Eye (tissue), 1 donor: ENCODE data around the gene CYP27A1.
A peak's percentile ranks its signal among the peaks of the same experiment; 100 is the strongest.

Experiments used
- DNase-seq: peaks from one replicate; pipeline ENCODE4 v3.0.0-alpha.2; 2015

CYP27A1 gene

DNA sequence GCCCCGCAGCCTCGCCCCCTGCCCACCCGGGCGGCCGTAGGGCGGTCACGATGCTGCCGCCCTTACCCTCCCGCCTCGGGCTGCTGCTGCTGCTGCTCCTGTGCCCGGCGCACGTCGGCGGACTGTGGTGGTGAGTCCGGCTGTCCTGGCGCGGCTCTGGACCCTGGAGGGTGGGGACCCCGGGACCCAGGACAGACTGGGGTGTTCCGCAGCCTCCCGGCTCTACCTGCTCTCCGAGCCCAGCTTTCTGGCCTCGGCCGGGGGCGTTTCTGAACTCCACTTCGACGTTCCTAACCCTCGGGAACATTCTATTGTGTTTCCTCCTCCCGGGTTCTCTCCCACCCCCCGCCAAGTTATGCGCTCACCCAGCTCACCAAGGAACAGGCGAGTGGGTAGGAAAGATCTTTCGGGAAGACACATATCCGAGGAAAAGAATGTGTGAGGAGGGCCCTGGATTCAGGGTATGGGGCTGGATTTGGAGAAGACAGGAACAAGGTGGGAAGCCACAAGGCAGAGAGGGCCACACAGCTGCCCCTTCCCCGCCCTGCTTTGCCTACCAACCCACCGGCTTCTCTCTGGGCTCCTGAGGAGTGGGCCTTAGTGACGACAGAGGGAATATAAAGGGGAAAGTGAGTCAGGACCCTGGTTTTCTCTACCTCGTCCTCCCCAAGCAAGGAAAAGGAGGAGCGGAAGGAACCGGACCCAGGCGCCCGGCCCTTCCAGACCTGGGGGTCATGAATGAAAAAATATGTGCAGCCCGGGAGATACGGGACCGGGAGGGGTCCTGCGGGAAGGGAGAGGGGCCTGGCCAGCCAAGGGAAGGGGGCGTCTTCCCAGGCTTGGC, 78.3 kb downstream of the CYP27A1 start:
- peak; percentile 61 for DNase-seq

DNA sequence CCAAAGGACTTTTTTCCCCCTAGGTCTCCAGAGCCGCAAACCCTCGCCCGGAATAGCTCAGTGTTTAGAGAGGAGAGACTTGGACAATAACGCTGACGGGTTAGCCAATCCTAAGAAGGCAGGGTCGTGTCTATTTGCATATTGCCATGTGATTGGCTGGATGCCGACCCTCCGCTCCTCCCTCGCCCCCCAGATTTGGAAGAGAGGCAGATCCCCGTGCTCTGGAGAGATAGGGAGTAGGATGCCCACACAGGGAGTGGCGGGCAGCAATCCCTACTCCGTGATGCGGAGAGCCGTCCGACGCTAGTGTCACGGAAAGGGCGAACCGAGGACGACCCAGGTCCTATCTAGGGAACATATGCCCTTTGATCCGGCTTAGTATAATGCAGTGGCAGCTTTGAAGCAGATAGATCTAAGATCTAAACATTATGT, 79.0 kb downstream of the CYP27A1 start:
- DNase-seq = peak; percentile 96

DNA sequence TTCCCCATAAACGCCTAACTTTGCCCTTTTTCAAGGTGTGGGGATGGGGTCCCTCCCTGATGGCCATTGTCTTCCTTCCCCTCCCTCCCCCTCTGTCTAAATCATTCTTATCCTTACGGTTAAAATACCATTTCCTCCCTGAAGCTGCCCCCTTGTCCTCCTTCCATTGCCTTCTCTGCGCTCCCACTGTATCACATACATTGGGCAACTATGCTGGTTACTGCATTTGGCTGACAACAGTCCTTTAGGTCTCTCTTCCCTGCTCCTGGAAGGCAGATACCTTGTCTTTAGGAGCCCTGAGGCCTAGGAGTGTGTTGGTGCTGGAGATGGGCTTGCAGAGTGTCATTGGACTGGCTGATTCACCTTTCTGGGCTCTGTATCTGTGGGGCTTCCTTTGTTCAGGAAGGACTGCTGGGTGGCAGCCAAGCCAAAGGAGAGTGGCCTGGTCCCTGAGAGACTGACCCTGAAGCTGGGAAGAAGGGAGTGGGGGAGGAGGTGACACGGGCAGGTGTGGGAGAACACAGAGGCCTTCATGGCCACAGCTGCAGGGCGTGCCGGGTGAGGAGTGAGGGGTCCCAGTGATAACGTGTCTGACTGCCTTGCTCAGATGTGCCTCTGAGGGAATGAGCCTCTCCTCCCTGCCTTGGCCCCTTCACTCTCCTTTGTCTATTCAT, 79.8 kb downstream of the CYP27A1 start:
- DNase-seq = no peak

DNA sequence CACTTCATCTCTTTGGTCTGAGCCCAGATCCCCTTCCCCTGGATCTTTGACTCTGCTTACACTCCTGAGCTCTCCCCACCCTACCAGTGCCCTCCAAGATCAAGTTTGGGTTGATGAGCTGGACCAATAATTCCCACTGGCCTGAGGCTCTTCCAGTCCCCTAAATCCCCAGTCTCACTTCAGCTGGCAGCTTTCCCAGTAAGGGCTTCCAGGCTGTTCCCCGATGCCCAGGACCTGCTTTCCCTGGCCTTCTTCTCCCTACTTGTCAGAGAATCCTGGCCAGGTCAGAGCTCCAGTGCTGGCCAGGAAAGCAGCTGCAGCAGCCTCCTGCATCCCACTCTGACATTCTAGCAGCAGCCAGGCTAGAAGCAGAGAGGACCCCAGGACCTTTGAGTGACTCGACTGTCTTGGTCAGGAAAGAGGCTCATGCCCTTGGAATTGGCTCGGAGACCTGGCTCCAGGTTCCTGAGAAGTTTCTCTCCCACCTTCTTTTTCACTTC, 81.1 kb downstream of the CYP27A1 start:
- DNase-seq = no peak
